ENCODE data around the gene SAMD11.
A peak's percentile ranks its signal among the peaks of the same experiment; 100 is the strongest.

The SAMD11 gene

GRCh38 chr1:917466-918091 is 6.1 kb upstream of the SAMD11 start:
- no peak for TF ChIP-seq CTCF (IDR thresholded peaks at IDR 0.05; ENCODE audit: insufficient read depth, missing control alignments)
- DNase-seq (ENCODE audit: insufficient read length, low spot score): no peak
- FAIRE-seq: no peak

- no peak for FAIRE-seq
- no peak for TF ChIP-seq CTCF (IDR thresholded peaks at IDR 0.05; ENCODE audit: insufficient read depth, missing control alignments)
- no peak for DNase-seq (ENCODE audit: insufficient read length, low spot score)
Observed at GRCh38 chr1:918353-918752, 5.4 kb upstream of the SAMD11 start.

- FAIRE-seq (no peak), DNase-seq (ENCODE audit: insufficient read length, low spot score) (no peak)
- no peak for TF ChIP-seq CTCF (IDR thresholded peaks at IDR 0.05; ENCODE audit: insufficient read depth, missing control alignments)
Observed at GRCh38 chr1:918843-919242, 4.9 kb upstream of the SAMD11 start.

GRCh38 chr1:919271-919872 is 4.4 kb upstream of the SAMD11 start:
- peak; percentile 21 for TF ChIP-seq CTCF (IDR thresholded peaks at IDR 0.05; ENCODE audit: insufficient read depth, missing control alignments)
- FAIRE-seq (no peak), DNase-seq (ENCODE audit: insufficient read length, low spot score) (no peak)

- TF ChIP-seq CTCF (IDR thresholded peaks at IDR 0.05; ENCODE audit: insufficient read depth, missing control alignments): no peak
- FAIRE-seq: no peak
- DNase-seq (ENCODE audit: insufficient read length, low spot score): no peak
Observed at GRCh38 chr1:920010-920409, 3.7 kb upstream of the SAMD11 start.

GRCh38 chr1:920521-920920 is 3.2 kb upstream of the SAMD11 start:
- FAIRE-seq (no peak), DNase-seq (ENCODE audit: insufficient read length, low spot score) (no peak)

More at GRCh38 chr1:920521-920920, 3.2 kb upstream of the SAMD11 start:
- TF ChIP-seq CTCF (IDR thresholded peaks at IDR 0.05; ENCODE audit: insufficient read depth, missing control alignments): no peak

Measured in D721Med (cell line).